Pulmonary artery endothelial cell (primary cell): ENCODE measurements around the gene PPAT. TPM values are rescaled to one million over a fixed set of nuclear protein-coding genes. Genes with fewer than 3 reads are reported as not detected.

Experiments
- DNase-seq: peaks from one replicate; pipeline ENCODE4 v3.0.0-alpha.2; 2011; ENCODE audit warnings: low read depth, low spot score
- total RNA-seq: library from RNA; depleted of rRNA; stranded (reverse); fragments of >200 nt; gene quantifications from 2 replicates; pipeline ENCODE4 v1.2.3, GENCODE V29; 2014

Gene PPAT
- total RNA-seq, 1 donor from 2014 or later: 22.6 TPM

- no peak for DNase-seq
Observed at GRCh38 chr4:56434599-56435139, 746 bp downstream of the PPAT start.

GRCh38 chr4:56433280-56433679 lies 2.1 kb downstream of the PPAT start:
- no peak for DNase-seq

- DNase-seq: no peak
Observed at GRCh38 chr4:56430203-56430602, 5.2 kb downstream of the PPAT start.

GRCh38 chr4:56427179-56427578 lies 8.2 kb downstream of the PPAT start:
- no peak for DNase-seq

GRCh38 chr4:56426273-56426672 lies 9.1 kb downstream of the PPAT start:
- no peak for DNase-seq

- no peak for DNase-seq
Observed at GRCh38 chr4:56425518-56425917, 9.9 kb downstream of the PPAT start.

- no peak for DNase-seq
Observed at GRCh38 chr4:56424697-56425514, 10.5 kb downstream of the PPAT start.

- no peak for DNase-seq
Observed at GRCh38 chr4:56424176-56424575, 11.2 kb downstream of the PPAT start.

GRCh38 chr4:56417396-56417795 lies 18.0 kb downstream of the PPAT start:
- DNase-seq: no peak

- DNase-seq: no peak
Observed at GRCh38 chr4:56416349-56416748, 19.1 kb downstream of the PPAT start.

- DNase-seq: no peak
Observed at GRCh38 chr4:56414135-56414670, 21.2 kb downstream of the PPAT start.

- peak; percentile 96 for DNase-seq
Observed at GRCh38 chr4:56410247-56411062, 25.0 kb downstream of the PPAT start.

- DNase-seq: no peak
Observed at GRCh38 chr4:56409511-56410090, 25.8 kb downstream of the PPAT start.

GRCh38 chr4:56408978-56409377 lies 26.4 kb downstream of the PPAT start:
- no peak for DNase-seq

GRCh38 chr4:56406151-56406550 lies 29.3 kb downstream of the PPAT start:
- no peak for DNase-seq

GRCh38 chr4:56405016-56405415 lies 30.4 kb downstream of the PPAT start:
- peak; percentile 41 for DNase-seq

- DNase-seq: no peak
Observed at GRCh38 chr4:56400560-56400959, 34.9 kb downstream of the PPAT start.

- DNase-seq: no peak
Observed at GRCh38 chr4:56391270-56391669, 44.1 kb downstream of the PPAT start.

- no peak for DNase-seq
Observed at GRCh38 chr4:56389558-56389957, 45.9 kb downstream of the PPAT start.

- no peak for DNase-seq
Observed at GRCh38 chr4:56388306-56388705, 47.1 kb downstream of the PPAT start.
